ENCODE data around the gene RBM46.

Gene RBM46, protein sequence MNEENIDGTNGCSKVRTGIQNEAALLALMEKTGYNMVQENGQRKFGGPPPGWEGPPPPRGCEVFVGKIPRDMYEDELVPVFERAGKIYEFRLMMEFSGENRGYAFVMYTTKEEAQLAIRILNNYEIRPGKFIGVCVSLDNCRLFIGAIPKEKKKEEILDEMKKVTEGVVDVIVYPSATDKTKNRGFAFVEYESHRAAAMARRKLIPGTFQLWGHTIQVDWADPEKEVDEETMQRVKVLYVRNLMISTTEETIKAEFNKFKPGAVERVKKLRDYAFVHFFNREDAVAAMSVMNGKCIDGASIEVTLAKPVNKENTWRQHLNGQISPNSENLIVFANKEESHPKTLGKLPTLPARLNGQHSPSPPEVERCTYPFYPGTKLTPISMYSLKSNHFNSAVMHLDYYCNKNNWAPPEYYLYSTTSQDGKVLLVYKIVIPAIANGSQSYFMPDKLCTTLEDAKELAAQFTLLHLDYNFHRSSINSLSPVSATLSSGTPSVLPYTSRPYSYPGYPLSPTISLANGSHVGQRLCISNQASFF

GRCh38 chr4:154781126-154781982 is at the start of gene RBM46:
RBM46 (plus strand) TSS chr4:154781272; CDS start chr4:154796753, 15,481 bp downstream.
- DNase-seq (ENCODE audit: low spot score), result no peak

DNA sequence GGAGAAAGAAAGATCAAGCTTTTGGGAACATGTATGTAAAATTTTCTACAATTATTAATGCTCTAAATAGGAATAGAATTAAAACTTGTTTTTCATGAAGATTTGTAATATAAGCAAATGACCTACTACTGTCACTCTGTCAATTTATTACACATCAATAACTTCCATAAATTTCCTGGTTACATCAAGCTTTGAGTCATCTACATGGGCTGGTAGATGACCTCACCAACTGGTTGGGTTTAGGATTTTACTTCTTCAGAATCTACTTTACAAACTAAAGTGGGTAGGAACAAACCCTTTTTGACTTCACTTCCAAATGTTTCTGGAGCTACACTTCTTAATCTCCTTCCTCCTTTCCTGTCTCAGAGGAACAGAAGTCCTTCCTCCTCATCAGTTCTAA is 49.3 kb upstream of the RBM46 start:
- no peak for DNase-seq (ENCODE audit: low spot score)

GRCh38 chr4:154732669-154733068 is 48.4 kb upstream of the RBM46 start:
- no peak for DNase-seq (ENCODE audit: low spot score)

DNA sequence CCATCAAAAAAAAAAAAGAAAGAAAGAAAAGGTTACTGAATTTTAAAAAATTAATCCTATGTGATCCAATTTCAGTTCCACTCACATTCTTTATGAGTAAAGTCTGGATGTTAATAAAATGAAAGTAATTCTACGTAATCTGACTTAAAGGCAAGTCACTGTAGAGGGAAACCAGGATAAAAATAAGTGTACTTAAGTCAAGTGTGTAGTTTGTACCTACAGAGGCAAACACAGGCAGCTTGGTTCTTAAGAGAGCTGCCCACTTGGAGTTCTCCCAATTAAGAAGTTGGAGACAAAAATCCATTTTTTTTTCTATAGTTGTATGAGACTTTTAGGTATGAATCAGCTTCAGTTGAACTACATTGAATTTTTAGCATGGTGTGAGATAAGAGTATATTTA is 44.3 kb upstream of the RBM46 start:
- no peak for DNase-seq (ENCODE audit: low spot score)

DNA sequence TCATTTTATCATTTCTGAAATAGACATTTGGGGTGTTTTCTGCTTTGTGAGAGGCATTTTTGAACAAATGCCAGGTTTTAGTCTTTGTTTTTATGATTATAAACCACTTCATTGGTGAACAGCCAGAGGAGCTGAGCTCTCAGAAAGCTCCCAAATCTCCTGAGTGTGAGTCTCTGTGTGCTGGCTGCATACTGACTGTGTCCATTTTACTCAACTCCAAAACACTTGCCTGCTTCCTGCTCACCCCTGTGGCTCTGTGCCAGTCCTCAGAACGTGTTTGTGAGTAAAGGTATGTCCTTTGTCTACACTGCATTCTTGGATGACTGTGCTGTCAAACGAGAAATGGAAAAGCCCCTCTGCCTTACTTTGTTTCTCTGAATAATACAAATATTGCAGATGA is 42.6 kb upstream of the RBM46 start:
- DNase-seq (ENCODE audit: low spot score), result no peak

GRCh38 chr4:154739111-154739510 is 42.0 kb upstream of the RBM46 start:
- DNase-seq (ENCODE audit: low spot score), result no peak

DNA sequence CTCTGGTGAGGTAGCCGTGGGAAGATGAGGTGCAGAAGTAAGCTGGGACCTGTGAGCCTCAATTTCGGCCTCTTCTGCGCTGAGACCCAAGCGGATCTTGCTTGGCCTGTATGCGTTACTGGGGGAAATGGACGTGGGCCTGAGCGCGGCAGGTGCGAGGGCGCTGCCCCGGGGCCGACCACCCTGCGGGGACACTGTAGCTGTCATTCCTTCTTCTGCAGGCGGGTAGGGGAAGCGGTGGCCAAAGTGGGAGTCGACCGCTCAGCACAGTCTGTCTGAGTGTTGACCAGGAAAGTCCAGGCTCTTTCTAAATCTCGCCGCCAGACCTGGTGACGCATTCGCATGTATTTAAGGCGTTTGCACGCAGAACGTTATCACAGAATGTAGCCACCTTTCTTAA is 40.6 kb upstream of the RBM46 start:
- no peak for DNase-seq (ENCODE audit: low spot score)

DNA sequence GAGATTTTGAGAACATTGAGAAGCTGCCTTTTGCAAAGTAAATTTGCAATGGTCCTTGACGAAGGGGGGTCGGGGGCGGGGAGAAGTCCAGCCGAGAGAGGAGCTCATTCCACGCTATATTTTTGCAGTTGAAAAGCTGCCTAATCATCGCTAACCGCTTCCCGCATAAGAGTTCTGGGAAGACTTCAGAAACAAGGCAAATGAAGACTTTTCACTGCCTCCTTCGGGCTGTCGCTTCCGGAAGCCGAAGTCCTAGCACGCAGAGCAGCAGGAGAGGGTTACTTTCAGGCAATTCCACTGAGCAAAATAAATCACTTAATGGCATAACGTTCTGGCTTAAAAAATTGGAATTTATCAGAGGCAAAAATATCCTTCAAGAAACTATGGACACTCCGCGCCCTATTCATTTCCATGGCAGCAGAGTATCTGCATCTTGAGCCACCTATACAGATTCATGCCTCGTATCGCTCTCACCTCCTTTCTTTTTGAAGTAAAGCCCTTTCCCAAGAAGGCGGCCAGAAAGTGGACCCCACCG is 39.9 kb upstream of the RBM46 start:
- no peak for DNase-seq (ENCODE audit: low spot score)

DNA sequence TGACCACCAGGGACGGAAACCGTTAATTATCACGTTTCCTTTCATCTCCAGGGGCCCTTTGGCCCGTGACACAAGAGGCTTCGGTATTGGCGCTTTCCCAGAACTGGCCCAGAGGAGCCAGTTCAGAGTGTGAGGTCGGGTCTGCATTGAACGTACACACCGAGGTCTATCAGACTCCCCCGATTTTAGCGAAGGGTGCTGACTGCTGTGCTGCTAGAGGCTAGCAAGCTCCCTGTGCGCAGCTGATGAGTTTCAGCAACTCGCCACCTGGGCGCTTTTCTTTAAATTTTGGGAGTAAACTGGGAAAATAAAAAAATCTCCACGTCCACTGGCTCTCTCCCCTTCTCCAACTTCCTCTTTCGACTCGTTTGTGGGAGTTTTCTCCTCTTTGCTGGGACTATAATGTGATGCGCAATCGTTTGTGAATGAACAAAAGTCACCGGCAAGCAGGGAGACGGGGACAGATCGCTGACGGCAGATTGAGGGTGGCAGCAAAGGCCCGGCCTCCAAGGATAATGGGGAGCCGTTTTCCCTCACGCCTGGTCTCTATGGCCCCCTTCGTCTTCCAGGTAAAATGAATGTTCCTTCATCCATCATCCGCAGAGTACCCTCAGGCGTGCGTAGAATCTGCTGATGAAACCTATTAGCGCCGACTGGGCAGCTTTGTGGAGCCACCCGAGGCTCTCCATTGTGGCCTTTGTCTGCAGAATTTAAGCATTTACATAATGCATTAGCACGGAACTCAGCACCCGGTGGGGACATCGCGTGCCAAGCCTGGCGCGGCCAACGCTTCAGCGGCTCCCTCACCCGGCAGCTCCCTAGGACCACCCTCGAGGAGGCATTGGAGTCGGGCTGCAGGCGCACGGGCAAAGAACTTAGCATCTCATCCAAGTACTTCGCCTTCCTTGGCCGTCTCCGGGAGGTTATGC is 38.9 kb upstream of the RBM46 start:
- no peak for DNase-seq (ENCODE audit: low spot score)

- DNase-seq (ENCODE audit: low spot score), result no peak
These were observed 37.3 kb upstream of the RBM46 start, which contains the start of gene LRAT for GRCh38 chr4:154743683-154744340. LRAT (plus strand) TSS chr4:154744000; CDS start chr4:154744327, 327 bp downstream.

DNA sequence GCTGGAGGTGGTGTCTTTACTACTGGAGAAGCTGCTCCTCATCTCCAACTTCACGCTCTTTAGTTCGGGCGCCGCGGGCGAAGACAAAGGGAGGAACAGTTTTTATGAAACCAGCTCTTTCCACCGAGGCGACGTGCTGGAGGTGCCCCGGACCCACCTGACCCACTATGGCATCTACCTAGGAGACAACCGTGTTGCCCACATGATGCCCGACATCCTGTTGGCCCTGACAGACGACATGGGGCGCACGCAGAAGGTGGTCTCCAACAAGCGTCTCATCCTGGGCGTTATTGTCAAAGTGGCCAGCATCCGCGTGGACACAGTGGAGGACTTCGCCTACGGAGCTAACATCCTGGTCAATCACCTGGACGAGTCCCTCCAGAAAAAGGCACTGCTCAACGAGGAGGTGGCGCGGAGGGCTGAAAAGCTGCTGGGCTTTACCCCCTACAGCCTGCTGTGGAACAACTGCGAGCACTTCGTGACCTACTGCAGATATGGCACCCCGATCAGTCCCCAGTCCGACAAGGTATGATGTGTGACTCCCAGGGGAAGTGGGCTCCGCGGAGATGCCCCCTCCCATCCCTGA is 36.6 kb upstream of the RBM46 start:
- no peak for DNase-seq (ENCODE audit: low spot score)

GRCh38 chr4:154757713-154758112 is 23.4 kb upstream of the RBM46 start:
- DNase-seq (ENCODE audit: low spot score), result no peak

GRCh38 chr4:154760895-154761294 is 20.2 kb upstream of the RBM46 start:
- DNase-seq (ENCODE audit: low spot score), result no peak

DNA sequence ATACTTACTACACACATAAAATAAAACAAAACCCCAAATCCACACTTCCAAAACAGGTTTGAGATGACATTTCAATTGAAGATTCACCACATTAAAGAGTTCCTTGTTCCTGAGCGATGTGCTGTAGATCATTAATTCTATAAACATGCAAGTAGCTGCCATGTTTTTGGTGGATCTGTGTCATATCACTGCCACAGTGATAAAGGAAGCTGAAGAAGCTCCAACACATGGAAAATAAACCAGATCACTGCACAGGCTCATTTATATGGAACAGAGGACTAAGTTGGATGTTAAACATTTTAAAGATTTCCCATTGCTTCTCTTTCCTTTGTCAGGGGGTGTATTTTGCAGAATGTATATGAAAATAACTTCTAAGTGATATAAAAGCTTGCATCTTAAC is 2.8 kb upstream of the RBM46 start:
- no peak for DNase-seq (ENCODE audit: low spot score)

DNA sequence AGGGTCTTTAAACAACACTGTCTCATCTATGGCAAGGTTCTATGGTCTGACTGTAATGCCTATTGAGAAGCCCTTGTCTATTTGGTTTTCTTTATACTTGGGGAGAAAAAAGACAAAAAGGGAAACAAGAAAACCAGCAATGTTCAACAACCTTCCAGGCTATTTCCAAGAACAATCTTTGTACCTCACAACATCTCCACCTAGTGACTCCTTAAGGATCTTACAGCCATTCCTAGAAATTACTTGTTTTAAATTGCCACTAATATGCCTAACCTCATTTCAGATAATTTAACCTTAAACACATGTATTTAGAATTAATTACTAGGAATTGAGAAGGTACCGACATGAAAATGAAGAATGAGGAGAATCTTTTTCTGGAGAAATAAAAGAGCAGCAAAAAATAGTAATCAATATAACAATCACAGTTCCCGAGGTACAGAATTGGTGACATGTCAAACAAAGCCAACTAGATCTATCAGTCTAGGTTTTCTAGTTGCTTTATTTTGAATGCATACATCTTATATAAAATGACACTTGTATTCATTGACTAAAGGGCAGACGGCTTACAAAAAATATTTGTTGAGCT is 1.6 kb upstream of the RBM46 start:
- no peak for DNase-seq (ENCODE audit: low spot score)

- DNase-seq (ENCODE audit: low spot score), result no peak
These were observed 866 bp downstream of the RBM46 start for GRCh38 chr4:154781983-154782293.

- DNase-seq (ENCODE audit: low spot score), result no peak
These were observed 26.1 kb downstream of the RBM46 start for GRCh38 chr4:154807042-154807630.

- DNase-seq (ENCODE audit: low spot score), result no peak
These were observed 37.2 kb downstream of the RBM46 start for GRCh38 chr4:154818230-154818629.

- DNase-seq (ENCODE audit: low spot score), result no peak
These were observed 41.7 kb downstream of the RBM46 start for GRCh38 chr4:154822775-154823174.

- DNase-seq (ENCODE audit: low spot score), result no peak
These were observed 55.0 kb downstream of the RBM46 start for GRCh38 chr4:154836030-154836429.
